IPS-NIHi11 (cell line): ENCODE data around the gene USP37.

Source experiments
- DNase-seq: peaks from one replicate; pipeline ENCODE4 v3.0.0; 2012; ENCODE audit warnings: mixed read lengths, low spot score

The USP37 gene, protein sequence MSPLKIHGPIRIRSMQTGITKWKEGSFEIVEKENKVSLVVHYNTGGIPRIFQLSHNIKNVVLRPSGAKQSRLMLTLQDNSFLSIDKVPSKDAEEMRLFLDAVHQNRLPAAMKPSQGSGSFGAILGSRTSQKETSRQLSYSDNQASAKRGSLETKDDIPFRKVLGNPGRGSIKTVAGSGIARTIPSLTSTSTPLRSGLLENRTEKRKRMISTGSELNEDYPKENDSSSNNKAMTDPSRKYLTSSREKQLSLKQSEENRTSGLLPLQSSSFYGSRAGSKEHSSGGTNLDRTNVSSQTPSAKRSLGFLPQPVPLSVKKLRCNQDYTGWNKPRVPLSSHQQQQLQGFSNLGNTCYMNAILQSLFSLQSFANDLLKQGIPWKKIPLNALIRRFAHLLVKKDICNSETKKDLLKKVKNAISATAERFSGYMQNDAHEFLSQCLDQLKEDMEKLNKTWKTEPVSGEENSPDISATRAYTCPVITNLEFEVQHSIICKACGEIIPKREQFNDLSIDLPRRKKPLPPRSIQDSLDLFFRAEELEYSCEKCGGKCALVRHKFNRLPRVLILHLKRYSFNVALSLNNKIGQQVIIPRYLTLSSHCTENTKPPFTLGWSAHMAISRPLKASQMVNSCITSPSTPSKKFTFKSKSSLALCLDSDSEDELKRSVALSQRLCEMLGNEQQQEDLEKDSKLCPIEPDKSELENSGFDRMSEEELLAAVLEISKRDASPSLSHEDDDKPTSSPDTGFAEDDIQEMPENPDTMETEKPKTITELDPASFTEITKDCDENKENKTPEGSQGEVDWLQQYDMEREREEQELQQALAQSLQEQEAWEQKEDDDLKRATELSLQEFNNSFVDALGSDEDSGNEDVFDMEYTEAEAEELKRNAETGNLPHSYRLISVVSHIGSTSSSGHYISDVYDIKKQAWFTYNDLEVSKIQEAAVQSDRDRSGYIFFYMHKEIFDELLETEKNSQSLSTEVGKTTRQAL

GRCh38 chr2:218568190-218569037, at the start of gene USP37, which contains the start of gene CNOT9:
Gene USP37, minus strand, starts transcription at chr2:218568351. Its CDS starts 9,698 bp downstream, at chr2:218558653.
Gene CNOT9, plus strand, starts transcription at chr2:218568839. Its CDS starts 116 bp downstream, at chr2:218568955.
- DNase-seq, result peak; percentile 96

DNA sequence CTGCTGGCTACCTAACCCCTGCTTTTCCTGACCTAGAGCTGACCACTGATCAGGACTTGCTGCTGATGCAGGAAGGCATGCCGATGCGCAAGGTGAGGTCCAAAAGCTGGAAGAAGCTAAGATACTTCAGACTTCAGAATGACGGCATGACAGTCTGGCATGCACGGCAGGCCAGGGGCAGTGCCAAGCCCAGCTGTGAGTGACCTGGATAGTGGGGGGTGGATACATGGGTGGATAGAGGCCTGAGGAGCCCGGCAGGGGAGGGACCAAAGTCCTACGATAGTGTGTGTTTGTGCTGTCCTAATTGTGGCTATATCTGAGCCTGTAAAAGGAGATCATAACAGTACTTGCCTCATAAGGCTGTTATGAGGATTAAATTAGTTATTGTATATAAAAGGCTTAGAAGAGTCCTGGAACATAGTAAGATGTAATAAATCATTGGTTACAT, 47.7 kb upstream of the USP37 start:
- DNase-seq, result no peak

GRCh38 chr2:218607436-218608115, 39.4 kb upstream of the USP37 start, which contains the start of gene PLCD4:
Gene PLCD4, plus strand, starts transcription at chr2:218607899. Its CDS starts 7,841 bp downstream, at chr2:218615740.
- DNase-seq, result peak; percentile 36

GRCh38 chr2:218605432-218605831, 37.3 kb upstream of the USP37 start:
- no peak for DNase-seq

DNA sequence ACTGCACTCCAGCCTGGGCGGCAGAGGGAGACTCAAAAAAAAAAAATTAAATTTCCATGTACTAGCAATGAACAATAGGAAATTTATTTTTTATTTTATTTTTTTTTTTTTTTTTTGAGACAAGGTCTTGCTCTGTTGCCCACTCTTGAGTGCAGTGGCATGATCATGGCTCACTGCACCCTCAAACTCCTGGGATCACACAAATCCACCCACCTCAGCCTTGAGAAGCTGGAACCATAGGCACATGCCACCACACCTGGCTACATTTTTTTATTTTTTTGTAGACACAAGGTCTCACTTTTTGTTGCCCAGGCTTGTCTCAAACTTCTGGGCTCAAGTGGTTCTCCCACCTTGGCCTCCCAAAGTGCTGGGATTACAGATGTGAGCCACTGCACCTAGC, 17.4 kb upstream of the USP37 start:
- no peak for DNase-seq

GRCh38 chr2:218583983-218584850, 16.1 kb upstream of the USP37 start:
- DNase-seq, result no peak

DNA sequence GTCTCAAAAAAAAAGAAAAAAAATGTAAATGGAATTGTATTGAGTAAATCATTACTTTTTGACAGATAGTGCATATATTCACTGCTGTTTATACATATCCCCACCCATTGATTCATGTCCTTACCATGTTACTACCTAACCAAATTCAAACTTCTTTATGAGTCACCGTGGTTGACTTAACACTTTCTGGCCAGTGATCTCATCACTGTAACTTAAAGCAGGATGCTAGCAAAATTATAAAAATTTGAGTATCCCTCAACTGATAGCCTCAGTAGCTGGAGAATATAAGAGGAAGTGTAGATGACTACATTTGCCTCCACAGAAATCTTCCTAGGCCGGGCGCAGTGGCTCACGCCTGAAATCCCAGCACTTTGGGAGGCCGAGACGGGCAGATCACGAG, 13.9 kb upstream of the USP37 start:
- DNase-seq, result no peak

DNA sequence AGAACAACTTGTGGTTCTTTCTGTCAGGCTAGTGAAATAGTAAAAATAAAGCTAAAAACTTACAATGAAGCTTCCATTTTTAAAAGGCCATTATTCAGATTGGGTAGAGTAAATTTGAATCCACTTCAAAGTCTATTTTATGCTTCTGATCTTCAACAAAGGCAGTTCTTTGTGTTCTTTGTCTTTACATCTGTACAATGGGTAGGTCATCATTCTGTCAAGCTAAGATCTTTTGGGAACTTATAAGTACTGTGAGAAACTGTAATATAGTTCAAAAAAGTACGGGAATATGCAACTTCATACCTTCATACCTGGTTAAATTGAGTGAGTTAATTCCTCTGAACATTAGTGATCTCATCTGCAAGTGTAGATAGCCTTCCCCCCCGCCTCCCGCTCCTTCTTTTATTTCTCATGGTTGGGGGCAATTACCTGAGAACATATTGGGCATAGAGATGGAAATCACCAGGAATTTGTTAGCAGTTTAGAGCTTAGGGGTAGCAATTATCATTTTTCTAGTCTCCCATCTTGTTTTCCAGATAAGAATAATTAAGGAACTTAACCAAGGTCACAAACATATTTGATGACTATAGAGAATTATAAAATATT, 10.2 kb upstream of the USP37 start:
- no peak for DNase-seq

DNA sequence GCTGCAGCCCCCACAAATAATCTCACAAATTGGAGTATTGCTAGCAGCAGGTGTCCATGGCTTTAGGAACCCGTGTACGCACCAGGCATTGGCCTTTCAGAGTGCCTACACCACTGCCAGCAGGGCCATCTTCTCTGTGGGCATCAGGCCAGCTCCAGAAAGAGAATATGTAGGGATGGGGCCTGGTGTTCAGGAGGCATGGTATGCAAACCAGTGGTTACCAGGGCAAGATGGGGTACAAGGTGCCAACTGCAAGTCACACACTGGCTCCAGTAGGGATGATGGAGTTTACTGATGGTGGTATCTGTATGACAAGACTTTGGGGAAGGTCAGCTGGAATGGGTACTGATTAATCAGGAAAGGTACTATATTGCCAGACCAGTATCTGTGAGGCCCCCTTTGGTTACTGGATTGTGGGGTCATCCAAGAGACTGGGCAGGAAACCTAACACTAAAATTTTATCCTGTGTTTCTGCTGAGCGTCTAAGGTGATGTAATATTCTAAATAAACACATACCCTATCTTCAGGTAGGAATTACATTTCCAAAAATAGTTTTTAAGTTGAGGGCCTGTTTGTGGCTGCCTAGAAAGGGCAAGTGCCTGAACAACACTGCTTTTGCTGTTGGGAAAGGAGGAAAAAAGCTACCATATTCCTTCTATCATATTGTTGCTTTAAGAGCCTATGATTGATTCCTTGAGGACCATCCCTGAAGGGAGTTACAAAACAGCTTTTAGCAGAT, 9.5 kb upstream of the USP37 start:
- DNase-seq, result no peak

- no peak for DNase-seq
These were observed 8.7 kb upstream of the USP37 start for GRCh38 chr2:218576854-218577253.

GRCh38 chr2:218570850-218571249, 2.7 kb upstream of the USP37 start:
- DNase-seq, result no peak

DNA sequence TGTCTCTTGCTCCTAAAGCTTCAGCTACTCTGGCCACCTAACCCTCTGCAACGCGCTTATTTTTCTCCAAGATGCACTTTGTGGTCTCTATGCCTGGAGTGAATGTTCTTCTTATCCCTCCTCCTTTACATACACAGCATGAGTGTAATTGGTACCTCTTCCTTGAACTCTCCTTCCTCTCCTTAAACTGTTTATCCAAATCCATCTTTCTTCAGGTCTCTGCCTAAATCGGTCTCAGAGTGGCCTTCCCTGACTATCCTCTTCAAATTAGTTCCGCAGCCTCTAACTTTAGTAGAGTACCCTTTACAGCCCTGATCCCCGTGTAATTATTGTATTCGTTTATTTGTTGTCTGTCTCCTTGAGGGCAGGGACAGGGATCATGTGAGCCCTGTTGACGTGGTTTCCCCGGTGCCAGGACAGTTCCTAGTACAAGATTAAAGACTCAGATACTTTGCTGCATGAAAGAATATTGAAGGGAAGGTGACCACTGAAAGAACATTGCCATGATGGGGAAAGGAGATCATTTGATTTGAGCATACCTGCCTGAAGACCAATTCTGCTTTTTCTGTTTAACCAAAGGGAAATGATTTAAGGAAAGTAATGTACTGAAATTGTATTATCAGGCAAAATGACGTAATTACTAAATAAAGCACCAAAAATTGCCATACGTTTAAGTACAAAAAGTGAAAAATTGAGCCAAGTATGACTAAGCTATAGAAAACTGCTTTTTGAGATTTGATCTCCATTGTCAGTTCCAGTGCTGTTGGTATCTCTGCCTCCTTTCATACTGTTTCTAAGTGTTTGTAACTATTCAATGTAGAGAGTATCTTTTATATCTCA, 1.7 kb upstream of the USP37 start:
- no peak for DNase-seq

DNA sequence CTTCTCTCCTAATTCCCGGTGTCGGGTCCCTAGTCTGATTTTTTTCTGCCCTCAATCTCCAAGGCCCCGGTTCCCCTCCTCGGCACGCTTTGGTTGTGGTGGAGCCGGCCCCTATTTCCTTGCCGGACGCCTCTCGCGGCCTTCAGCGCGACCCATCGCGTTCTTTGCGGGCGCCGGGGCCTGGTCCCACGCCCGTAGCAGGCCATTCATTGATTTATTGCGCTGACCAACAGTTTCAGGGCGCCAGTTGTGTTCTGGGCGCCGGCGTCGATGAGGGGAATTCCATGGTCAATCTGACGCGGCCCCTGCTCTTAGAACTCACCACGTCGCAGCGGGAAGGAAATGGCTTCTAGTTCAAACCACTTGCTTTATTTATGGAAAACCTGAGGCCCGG, 884 bp upstream of the USP37 start:
- DNase-seq, result peak; percentile 54

DNA sequence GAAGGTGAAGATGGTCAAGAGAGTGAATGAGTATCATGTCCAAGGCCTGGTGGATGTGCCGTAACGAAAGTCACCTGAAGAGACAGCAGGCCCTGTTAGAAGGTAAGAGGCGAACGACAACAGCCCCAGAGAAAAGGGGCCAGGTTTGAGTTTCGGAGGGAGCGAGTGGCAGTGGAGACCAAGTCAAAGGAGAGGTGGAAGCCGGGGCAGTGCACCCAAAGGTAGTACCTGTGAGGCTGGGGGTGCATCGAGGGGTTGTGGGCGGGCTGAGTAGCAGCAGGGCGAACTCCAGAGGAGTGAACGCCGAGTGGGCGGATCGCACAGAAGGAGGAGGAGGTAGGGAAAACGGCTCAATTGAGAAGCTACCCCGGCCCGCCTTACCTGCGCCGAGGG, 358 bp downstream of the USP37 start:
- DNase-seq, result no peak

GRCh38 chr2:218566296-218566695, 1.9 kb downstream of the USP37 start:
- DNase-seq, result no peak

DNA sequence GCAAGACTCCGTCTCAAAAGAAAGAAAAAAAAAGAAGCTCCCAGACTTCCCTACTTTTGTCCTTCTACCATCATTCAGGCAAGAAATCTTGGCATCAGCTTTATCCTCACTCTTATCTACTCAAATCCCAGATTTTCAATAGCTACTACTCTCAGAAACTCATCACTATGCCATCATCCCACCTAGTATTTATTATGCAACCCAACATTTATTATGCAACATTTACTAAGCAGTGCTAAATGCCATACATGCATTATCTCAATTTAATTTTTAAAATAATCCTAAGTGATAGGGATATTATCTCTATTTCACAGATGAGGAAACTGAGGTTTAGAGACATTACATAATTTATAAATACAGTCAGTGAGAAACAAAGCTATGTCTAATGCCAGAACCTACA, 4.1 kb downstream of the USP37 start:
- DNase-seq, result no peak

- no peak for DNase-seq
These were observed 9.2 kb downstream of the USP37 start for GRCh38 chr2:218558986-218559385.

- no peak for DNase-seq
These were observed 10.2 kb downstream of the USP37 start for GRCh38 chr2:218557941-218558340.
